HG03469 (cell line): ENCODE measurements around the gene ATF5.
A peak's percentile ranks its signal among the peaks of the same experiment; 100 is the strongest.

Source experiments
- ATAC-seq: cut with Tn5 transposase; IDR thresholded peaks from one replicate; pipeline ENCODE4 v1.9.1; 2021; ENCODE audit warnings: mild to moderate bottlenecking, moderate library complexity, moderate number of reproducible peaks; ENCODE audit not compliant: unreplicated experiment

The ATF5 gene, protein sequence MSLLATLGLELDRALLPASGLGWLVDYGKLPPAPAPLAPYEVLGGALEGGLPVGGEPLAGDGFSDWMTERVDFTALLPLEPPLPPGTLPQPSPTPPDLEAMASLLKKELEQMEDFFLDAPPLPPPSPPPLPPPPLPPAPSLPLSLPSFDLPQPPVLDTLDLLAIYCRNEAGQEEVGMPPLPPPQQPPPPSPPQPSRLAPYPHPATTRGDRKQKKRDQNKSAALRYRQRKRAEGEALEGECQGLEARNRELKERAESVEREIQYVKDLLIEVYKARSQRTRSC

DNA sequence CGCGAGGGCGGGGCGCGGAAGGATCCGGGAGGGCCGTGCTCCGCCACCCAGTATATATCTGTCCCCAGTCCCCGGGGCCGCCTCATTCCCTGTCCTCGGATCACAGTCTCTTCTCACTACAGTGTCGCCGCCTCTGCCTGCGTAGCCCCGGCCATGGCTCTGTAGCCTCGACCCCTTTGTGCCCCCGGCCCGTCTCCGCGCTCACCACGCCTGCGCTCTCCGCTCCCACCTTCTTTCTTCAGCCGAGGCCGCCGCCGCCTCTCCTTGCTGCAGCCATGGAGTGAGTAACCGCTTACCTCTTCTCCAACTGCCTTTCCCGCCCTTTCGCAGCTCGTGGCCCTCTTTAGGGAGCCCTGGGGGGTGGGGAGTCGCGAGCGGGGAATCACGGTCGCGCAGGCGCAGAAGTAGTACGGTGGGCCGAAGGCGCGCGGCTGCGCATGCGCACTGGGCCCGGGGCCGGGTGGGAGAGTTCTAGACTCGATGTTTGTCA is at the start of gene ATF5, which contains the start of gene NUP62:
TSS of gene ATF5 (plus strand) at position 85 of the 490 bp plus-strand sequence. CDS start 1,646 bp downstream, outside the sequence.
TSS of gene NUP62 (minus strand) at position 384 of the 490 bp plus-strand sequence. CDS start 19,697 bp downstream, outside the sequence.
- peak; percentile 20 for ATAC-seq

DNA sequence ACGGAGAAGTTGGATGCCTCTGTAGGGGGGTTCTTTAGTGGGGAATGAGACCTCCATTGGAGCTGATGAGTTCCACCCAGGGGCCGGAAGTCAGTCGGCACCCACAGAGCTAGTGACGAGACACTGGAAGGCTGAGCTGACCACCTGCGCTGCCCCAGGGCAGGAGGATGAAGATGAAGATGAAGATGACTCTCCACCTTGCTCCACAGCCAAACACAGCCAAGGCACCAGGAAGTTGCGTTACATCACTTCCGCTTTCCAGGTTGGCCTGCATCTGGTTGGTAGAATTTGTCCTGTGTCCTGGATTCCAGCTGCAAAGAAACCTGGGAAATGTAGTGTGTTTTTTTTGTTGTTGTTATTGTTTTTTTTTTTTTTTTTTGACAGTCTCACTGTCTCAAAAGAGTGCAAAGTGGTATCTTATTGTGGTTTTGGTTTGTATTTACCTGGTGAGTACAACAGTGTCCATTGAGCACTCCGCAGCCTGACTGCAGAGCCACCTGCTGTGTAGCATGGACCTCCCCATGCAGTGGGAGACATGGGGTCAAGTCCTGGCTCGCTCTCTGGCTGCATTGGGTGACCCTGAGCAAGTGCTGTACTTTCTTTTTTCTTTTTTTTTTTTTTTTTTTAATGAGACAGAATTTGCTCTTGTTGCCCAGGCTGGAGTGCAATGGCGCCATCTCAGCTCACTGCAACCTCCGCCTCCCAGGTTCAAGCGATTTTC is 49.6 kb upstream of the ATF5 start:
- ATAC-seq: no peak

DNA sequence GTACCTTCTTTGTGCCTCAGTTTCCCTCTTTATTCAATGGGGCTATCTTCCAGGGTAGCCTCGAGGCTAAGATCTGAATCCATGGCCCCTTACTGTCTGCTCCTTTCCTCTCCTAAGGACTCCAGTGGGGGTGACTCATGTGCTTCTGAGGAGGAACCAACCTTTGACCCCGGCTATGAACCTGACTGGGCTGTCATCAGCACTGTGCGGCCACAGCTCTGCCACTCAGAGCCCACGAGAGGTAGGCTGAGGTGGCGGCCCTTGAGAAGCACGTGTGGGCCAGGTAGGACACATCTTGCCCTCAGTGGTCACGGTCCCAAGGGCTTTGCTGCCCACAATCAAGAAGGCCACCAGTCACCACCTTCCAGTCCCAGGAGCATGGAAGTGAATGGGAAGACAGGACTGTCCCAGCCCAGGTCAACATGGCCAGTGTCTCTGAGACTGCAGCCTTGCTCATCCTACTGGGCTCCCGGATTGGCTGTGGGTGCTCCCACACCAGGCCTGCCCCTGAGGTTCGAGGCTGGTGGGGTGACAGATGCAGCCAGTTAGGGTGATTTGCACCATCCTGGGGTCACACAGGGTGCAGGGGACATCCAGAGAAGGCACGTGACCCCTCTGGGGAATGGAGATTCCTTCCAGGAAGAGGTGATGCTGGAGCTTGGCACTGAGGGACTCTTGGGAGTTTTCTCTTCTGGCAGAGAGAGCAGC is 48.7 kb upstream of the ATF5 start:
- no peak for ATAC-seq

DNA sequence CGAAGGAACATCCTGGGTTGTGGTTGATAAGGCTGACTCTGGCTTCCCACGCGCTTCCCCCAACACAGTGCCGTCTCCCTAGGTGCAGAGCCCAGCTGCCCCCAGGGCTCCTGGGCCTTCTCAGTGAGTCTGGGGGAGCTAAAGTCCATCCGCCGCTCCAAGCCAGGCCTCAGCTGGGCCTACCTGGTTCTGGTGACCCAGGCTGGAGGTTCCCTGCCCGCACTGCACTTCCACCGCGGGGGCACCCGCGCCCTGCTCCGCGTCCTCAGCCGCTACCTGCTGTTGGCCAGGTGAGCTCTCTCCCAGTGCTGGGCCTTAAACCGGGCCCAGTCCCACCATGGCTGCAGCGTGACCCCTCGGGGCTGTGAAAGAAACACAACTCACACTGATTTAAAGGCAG is 47.8 kb upstream of the ATF5 start:
- ATAC-seq: no peak

DNA sequence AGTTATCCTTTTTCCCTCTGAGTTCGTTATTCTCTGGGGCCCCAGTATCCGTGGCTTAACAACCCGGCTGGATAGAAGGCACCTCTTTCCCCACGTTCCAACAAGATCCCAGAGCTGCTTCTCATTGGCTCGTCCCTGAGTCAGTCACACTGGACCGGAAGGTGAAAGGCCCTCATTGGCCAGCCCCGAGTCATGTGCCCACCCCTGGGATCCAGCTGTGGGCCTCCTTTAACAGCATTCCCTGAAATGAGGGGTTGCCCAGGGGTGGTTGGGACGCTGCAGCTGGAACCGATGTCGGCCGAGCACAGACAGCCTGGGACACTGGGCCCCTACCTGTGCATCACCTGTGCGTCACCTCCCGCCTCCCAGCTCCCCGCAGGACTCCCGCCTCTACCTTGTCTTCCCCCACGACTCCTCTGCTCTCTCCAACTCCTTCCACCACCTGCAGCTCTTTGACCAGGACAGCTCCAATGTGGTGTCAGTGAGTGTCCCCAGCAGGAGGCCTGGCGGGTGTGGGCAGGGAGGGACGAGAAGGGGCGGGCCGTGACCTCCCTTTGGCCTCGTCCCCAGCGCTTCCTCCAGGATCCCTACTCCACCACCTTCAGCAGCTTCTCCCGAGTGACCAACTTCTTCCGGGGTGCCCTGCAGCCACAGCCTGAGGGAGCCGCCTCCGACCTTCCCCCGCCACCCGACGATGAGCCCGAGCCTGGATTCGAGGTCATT is 47.2 kb upstream of the ATF5 start:
- no peak for ATAC-seq

DNA sequence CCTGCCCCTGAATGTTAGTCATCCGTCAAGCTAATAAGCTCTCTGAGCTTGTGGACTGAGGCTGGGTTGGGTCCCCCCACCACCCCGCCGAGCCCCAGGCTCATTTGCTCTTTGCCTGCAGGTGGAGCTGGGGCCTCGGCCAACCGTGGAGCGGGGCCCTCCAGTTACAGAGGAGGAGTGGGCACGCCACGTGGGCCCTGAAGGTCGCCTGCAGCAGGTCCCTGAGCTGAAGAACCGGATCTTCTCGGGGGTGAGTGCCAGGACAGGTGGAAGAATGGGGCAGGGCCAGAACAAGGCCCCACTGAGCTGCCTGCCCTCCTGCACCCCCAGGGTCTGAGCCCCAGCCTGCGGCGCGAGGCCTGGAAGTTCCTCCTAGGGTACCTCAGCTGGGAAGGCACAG is 46.4 kb upstream of the ATF5 start:
- no peak for ATAC-seq

DNA sequence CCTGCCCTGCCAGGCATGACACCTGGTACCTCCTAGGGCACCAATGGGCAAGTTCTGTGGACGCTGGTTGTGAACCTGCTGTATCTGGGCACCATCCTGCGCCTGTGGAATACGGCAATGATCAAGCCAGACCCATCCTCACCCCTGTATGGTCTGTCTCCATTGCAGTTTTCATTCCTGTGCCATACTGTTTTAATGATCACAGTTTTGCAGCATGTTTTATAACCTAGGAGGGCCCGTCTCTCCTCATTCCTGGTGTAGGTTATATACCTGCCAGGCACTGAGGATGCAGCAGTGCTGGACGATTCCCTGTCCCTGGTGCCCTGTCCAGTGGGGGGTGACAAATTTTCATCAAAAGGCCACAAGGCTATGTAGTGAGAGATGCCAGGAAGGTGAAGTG is 45.9 kb upstream of the ATF5 start:
- ATAC-seq: no peak

DNA sequence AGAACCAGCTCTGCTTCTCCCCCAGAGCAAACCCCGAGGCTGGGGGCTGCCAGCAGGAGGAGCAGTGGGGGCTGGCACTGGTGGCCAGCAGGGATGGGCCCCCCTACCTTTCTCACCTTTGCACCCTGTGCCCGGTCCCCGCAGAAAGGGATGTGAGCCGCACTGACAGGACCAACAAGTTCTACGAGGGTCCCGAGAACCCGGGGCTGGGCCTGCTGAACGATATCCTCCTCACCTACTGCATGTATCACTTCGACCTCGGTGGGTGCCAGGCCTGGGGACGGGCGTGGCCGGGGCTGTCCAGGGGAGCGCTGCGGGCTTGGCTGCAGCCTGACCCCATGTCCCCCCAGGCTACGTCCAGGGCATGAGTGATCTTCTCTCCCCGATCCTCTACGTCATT is 44.9 kb upstream of the ATF5 start:
- ATAC-seq: no peak

DNA sequence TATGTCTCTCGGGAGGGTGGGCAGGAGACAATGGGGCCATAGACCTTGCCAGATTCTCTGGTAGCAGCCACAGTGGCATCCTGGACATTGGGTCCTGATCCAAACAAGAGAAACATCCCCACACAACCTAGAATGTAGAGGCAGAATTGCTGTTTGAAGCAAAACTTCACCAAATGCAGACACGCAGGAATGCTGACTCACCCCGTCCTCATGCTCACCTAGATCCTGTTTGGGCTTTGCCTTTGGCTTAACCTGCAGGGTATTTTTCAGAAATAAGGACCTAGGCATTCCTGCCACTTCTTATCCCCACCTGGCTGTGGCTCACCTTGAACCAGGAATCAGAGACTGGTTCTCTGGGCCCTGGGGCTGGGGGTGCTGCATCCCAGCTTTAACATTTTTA is 44.2 kb upstream of the ATF5 start:
- ATAC-seq: no peak

DNA sequence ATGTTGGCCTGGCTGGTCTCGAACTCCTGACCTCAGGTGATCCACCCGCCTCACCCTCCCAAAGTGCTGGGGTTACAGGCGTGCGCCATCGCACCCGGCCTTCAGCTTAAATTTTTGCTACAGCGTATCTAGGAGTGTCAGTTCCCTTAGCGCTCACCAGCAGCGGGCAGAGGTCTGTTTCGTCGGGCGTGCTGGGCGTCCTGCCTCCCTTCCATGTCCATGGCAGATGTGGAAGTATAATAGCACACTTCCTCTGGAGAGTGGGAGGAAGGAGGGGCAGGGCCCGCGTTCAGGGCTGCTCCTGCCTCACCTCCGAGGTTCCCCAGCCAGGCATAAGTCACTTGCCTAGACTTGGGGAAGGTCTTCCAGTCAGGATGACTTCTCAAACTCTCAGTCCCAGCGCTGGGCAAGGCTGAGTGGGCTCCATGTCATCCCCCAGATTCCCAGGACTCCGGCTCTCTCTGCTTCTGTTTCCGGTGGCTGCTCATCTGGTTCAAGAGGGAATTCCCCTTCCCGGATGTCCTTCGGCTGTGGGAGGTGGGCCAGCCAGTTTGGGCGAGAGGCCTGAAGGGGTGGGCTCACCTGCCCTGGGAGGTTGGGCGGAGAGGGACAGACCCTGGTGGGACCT is 41.9 kb upstream of the ATF5 start:
- no peak for ATAC-seq

DNA sequence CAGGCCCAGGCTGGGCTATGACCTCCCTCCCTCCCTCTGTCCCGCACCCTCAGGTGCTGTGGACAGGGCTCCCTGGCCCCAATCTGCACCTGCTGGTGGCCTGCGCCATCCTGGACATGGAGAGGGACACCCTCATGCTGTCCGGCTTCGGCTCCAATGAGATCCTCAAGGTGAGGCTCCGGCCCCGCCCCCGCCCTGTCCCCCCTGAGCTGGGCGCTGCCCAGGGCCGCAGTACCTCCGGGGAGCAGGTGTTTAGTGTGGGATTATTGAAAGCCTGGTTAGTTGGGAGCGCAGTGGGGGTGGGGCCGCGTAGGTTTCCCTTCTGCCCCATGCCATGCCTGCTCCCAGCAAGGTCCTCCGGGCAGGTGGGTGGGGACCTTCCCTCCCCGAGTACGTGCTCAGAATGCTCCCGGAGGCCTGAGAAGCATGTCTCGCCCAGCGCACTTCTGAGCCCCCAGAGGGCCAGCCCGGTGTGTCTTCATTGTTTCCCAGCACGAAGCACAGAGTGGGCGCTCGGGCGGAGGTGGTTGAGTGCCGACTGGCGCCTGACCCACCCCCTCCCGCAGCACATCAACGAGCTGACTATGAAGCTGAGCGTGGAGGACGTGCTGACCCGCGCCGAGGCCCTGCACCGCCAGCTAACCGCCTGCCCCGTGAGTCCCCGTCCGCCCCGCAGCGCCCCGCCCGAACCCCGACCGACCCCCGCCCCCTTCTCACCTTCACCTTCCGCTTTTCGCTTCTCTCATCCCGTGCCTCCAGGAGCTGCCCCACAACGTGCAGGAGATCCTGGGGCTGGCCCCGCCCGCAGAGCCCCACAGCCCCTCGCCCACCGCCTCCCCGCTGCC is 41.1 kb upstream of the ATF5 start:
- ATAC-seq: no peak

DNA sequence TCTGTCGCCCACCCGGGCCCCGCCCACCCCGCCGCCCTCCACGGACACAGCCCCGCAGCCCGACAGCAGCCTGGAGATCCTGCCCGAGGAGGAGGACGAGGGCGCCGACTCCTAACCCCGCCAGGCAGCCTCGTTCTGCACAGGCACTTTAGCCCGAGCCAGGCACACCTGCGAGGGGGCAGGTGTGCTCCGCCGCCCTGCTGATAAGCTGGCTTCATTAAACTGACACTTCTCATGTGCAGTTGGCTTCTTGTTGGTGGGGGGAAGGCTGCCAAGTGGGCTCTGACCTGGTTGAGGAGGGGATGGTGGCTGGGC is 40.5 kb upstream of the ATF5 start:
- no peak for ATAC-seq

DNA sequence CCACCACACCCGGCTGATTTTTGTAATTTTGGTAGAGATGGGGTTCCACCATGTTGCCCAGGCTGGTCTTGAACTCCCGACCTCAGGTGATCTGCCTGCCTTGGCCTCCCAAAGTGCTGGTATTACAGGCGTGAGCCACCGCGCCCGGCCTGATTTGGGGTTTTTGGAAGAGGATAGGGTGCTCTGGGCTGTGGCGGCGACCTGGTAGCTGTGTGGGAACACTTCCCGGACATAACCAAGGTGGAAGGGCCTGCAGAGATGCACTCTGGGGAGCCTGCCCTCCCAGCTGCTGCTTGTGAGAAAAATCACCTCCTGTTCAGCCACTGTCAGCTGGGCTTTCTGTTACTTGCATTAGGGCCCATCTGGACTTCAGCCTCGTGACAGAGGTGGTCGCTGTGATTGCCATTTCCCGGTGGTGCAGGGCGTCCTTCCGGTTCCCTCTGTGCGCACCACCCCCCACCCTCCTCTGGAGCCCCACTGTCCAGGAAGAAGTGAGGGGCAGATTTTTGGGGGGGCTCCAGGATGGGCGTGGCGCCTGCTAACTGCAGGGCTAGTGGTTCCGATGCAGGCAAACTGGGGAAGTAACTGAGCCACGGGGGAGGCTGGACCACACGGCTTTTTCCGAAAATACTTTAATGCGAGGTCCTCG is 39.8 kb upstream of the ATF5 start:
- ATAC-seq: no peak

DNA sequence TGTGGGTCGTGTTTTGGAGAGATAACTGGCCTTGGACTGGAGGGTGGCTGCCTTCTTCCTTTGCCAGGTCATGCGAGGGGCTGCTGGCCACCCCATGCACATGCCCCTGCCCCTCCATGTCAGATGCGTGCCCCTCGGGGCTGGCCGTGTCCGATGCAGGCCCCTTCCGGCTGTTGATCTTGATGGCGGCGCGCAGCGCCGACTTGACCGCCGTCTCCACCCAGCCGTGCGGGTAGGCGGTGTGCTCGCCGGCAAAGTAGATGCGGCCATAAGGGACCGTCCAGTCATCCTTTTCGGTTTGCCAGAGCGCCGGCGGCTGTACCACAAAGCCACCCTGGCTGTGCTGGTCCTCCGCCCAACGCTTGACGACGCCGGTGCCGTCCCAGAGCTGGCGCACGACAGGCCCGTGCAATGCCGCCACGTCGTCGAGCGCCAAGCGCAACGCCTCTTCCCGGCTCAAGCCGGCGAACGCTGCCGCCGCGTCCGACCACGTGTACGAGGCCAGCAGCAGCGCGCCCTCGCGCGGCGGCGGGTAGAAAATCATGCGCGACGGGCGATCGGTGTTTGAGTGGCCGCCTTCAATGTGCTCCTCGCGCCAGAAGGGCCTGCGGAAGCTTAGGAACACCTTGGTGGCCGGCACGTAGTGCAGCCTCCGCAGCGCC is 39.2 kb upstream of the ATF5 start:
- no peak for ATAC-seq

DNA sequence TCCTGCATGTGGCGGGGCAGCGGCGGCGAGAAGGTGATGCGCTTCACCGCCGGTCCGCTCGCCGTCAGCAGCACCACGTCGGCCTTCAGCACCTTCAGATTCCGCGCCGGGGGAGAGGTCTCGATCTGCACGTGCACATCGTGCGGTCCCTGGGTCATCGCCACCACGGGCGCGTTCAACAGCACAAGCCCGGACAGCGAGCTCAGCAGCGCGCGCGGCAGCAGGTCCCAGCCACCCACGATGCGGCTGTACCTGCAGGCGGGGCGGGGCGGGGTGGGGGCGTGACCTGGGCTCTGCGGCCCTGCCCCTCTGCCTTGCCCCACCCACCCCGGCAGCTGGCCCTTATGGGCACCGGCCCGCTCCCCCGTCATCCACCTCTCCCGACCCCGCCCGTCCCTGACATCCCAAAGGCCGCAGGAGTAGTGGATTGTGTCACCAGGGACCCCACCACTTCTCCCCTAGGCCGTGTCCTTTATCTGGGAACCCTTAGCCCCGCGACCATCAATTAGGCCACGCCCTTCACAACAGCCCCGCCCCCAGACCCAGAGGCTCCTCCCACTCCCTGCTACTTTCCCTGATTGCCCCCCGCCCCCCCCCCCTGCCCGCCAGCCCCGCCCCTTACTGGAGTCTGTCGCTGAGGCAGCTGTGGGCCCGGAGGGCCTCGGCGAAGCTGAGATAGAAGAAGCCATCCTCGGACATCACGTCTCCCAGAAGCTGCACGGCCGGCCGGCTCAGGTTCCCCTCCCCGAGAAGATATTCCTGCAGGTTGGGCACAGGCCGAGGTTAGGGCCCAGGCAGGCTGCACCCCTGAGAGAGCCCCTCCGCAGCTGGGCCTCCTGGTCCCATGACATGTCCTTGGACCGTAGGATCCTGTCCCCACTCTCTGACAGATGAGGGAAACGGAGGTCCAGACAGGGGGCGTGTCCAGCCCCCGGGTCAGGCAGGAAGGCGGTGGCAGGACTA is 38.4 kb upstream of the ATF5 start:
- ATAC-seq: no peak

DNA sequence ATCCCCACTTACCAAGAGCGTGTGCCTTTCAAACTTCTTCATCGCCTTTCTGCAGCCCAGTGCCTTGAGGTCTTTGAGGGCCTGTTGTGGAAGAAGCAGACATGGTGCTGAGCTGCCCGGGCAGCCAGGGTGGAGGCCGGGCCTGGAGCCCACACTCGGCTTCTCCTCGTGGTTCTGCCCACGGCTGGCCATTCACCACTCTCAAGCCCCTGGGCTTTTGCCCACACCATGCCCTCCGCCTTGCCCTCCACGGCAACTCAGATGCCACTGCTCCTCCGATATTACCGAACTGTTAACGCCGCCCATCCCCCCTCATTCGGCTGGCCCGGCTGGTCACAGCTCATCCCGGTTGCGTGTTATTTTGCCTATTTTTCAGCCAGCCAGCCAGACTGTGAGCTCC is 37.6 kb upstream of the ATF5 start:
- no peak for ATAC-seq

DNA sequence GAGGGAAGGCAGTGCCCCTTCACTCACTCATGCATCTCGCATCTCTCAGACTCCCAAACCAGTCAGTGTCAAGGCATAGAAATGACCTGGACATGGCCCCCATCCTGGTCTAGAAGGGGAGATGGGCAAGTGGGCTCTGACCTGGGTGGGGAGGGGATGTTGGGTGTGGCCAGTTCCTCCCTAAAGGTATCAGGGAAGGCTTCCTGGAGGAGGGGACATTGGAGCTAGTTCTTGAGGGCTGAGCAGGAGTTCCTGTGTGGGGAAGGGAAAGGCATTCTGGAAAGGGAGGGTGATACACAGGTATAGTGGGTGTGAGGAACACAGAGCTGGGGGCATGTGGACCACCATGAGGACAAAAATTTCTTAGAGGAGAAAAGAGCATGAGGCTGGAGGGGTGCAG is 36.3 kb upstream of the ATF5 start:
- no peak for ATAC-seq
